ENCODE results near the gene JPH2. TPM values are rescaled to one million over a fixed set of nuclear protein-coding genes. Genes with fewer than 3 reads are reported as not detected.

JPH2 gene
- total RNA-seq, 2 experiments from 2014 or later: not detected

Other genes starting within 250 kb of the JPH2 start
- 10 to 100 TPM; 22.3 TPM for gene OSER1, start 23.6 kb upstream of the JPH2 start, total RNA-seq
- gene GDAP1L1, start 60.1 kb upstream of the JPH2 start, total RNA-seq: not detected
- 1 to 10 TPM; 2.3 to 2.6 TPM for gene FITM2, start 124.0 kb upstream of the JPH2 start, total RNA-seq
- gene R3HDML, start 149.9 kb upstream of the JPH2 start, total RNA-seq: not detected
- not detected for gene HNF4A, start 168.5 kb upstream of the JPH2 start, total RNA-seq